Right lobe of liver (tissue), 4 donors: ENCODE measurements around the gene CDH1.

Source experiments
- CTCF ChIP-seq, 4 donors: fragments of 200-600 bp in 3 of 4; fragments of 450-650 bp in 1 of 4; IDR thresholded peaks; one replicate each; pipeline versions ENCODE4 v1.5.1 to v1.8.0; 2016 to 2022; ENCODE audit warnings: antibody characterized with exemption in 4 of 4, mild to moderate bottlenecking in 2 of 4
- POLR2A ChIP-seq: fragments of 450-650 bp; IDR thresholded peaks from one replicate; pipeline ENCODE4 v1.6.1; 2017; ENCODE audit warnings: antibody characterized with exemption, mild to moderate bottlenecking
- donor health status: DM: no; HTN: no; CAD: no.
- donor health status: DM: no; HTN: no; CAD: no.
- donor health status: DM: no; HTN: yes; CAD: no.

GRCh38 chr16:68776821-68777485 lies 39.9 kb downstream of the CDH1 start:
- TF ChIP-seq CTCF (IDR thresholded peaks at IDR 0.05) (no peak), POLR2A (no peak)
